Vagina (tissue), 2 donors: ENCODE data around the gene TOB2. TPM values are rescaled to one million over a fixed set of nuclear protein-coding genes. Genes with fewer than 3 reads are reported as not detected.
A peak's percentile ranks its signal among the peaks of the same experiment; 100 is the strongest.

ENCODE experiments used
- DNase-seq, 2 donors: peaks; one replicate each; pipeline ENCODE4 v3.0.0-alpha.2; 2017; ENCODE audit errors: extremely low spot score in 2 of 2
- H3K27ac ChIP-seq: fragments of 200-600 bp; sonication (generic); one replicate; pipeline ENCODE4 v1.5.1; 2019
- H3K27me3 ChIP-seq: fragments of 200-600 bp; sonication (generic); one replicate; pipeline ENCODE4 v1.5.1; 2019
- H3K36me3 ChIP-seq, 2 donors: fragments of 200-600 bp; sonication (generic); one replicate each; pipeline ENCODE4 v1.5.1; 2017 to 2019
- H3K4me1 ChIP-seq: fragments of 200-600 bp; sonication (generic); one replicate; pipeline ENCODE4 v1.5.1; 2019
- H3K4me3 ChIP-seq, 2 donors: fragments of 200-600 bp; sonication (generic); 1 replicate in 1 of 2; 2 replicates in 1 of 2; pipeline ENCODE4 v1.5.1; 2016 to 2019
- H3K9me3 ChIP-seq: fragments of 200-600 bp; sonication (generic); one replicate; pipeline ENCODE4 v1.5.1; 2019
- POLR2A ChIP-seq, 2 donors: fragments of 450-650 bp; IDR thresholded peaks; one replicate each; pipeline ENCODE4 v1.6.1; 2017; ENCODE audit warnings: antibody characterized with exemption in 2 of 2, mild to moderate bottlenecking in 2 of 2, moderate library complexity in 2 of 2
- POLR2AphosphoS5 ChIP-seq, 2 donors: sonication (generic); formaldehyde crosslinking; IDR thresholded peaks; one replicate each; pipeline ENCODE4 v1.9.0; 2017; ENCODE audit warnings: antibody characterized with exemption in 2 of 2, mild to moderate bottlenecking in 2 of 2, low read depth in 1 of 2; ENCODE audit not compliant: insufficient read depth in 1 of 2
- intact Hi-C: fragments of 100-400 bp; cut with DNase I; formaldehyde crosslinking; loops from one replicate; pipeline ENCODE4 v1.15.1; 2023
- total RNA-seq: library from RNA; depleted of rRNA; stranded (reverse); fragments of >200 nt; gene quantifications from one replicate; pipeline ENCODE4 v1.2.3, GENCODE V29; 2016
- TF ChIP-seq, protein P1 (sequence below), 3 experiments: fragments of 450-650 bp in 2 of 3; fragments of 200-600 bp in 1 of 3; sonication (generic) in 1 of 3; IDR thresholded peaks; one replicate each; pipeline ENCODE4 v1.5.1; 2017 to 2019; ENCODE audit warnings: antibody characterized with exemption in 3 of 3, mild to moderate bottlenecking in 2 of 3, moderate library complexity in 2 of 3

TOB2 gene
- total RNA-seq, 1 donor from 2014 or later = 34.9 TPM

DNA sequence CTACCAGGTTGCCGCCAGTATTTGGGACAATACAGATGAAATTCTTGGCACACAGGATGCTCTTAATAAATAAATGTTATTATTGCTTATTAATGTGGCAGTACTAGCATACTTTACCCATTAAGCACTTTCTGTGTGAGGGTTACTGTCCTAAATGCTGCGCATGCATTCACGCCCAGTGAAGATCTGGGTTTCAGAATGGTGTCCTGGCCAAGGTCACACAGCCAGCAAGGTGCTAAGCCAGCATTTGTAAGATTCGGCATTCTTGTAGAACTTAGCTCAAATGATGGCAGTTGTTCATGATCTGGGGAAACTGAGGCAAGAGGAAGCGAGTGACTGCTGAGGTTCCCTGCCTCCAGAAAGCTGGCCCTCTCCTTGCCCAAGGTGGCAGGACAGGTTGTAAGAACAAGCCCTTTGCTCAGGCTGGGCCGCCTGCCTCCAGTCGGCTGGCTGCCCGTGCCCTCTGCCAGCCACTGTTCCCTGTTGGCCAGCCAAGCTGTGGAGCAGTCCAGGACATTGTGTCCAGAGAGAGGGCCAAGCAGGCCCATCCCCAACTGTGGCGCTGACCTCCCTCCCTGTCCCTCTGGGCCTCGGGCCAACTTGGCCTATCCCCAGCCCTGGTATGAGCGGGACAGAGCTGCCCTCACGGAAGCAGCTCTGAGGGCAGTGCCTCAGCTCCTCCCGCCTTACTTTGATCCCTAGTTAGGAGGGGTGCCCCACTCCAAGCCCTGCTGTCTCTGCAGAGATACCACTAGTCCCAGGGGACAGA lies 28.8 kb downstream of the TOB2 start:
- H3K4me3 ChIP-seq = peak overlapping the region in 1 of 2 donors; percentile 7
- H3K27me3 ChIP-seq = no peaks in the 10 kb centered on the region
- intact Hi-C loops = no loop called here
- no peaks in the 10 kb centered on the region for H3K9me3 ChIP-seq
- H3K4me1 ChIP-seq = peaks cover 49% of the 10 kb centered on the region
- peaks cover 0 to 1% of the 10 kb centered on the region in 2 donors for H3K36me3 ChIP-seq
- TF ChIP-seq POLR2AphosphoS5 (IDR thresholded peaks at IDR 0.05; ENCODE audit: insufficient read depth in 1 of 2, low read depth in 1 of 2) = peak; percentile 71 to 82
- no peak for TF ChIP-seq POLR2A (IDR thresholded peaks at IDR 0.05)
- H3K27ac ChIP-seq = peak overlapping the region; percentile 65
- DNase-seq = no peak

DNA sequence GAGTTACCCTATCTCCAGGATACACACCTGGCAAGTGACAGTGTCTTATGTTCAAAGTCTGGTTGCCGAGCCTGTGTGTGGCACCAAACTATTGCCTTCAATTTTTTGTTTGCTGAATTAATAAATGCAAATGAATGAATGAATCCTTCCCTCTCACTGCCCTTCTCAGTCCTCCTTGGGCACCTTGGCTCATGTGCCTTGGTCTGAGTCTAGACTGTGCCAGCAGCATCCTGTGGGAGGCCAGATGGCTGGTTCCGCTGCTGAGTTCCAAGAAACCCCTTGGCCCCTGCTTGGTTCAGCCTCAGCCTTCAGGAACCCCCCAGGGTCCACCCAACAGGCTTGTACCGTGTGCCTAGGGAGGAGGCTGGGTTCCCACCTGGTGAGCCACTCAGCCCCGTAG lies 31.0 kb downstream of the TOB2 start:
- TF ChIP-seq POLR2AphosphoS5 (IDR thresholded peaks at IDR 0.05; ENCODE audit: insufficient read depth in 1 of 2, low read depth in 1 of 2) (no peak), POLR2A (IDR thresholded peaks at IDR 0.05) (no peak)
- TF ChIP-seq, protein P1, sequence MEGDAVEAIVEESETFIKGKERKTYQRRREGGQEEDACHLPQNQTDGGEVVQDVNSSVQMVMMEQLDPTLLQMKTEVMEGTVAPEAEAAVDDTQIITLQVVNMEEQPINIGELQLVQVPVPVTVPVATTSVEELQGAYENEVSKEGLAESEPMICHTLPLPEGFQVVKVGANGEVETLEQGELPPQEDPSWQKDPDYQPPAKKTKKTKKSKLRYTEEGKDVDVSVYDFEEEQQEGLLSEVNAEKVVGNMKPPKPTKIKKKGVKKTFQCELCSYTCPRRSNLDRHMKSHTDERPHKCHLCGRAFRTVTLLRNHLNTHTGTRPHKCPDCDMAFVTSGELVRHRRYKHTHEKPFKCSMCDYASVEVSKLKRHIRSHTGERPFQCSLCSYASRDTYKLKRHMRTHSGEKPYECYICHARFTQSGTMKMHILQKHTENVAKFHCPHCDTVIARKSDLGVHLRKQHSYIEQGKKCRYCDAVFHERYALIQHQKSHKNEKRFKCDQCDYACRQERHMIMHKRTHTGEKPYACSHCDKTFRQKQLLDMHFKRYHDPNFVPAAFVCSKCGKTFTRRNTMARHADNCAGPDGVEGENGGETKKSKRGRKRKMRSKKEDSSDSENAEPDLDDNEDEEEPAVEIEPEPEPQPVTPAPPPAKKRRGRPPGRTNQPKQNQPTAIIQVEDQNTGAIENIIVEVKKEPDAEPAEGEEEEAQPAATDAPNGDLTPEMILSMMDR (IDR thresholded peaks at IDR 0.05) = no peak
- no peaks in the 10 kb centered on the region for H3K9me3 ChIP-seq
- peak overlapping the region; percentile 99 for H3K27ac ChIP-seq
- H3K4me1 ChIP-seq = peaks cover 72% of the 10 kb centered on the region
- no peaks in the 10 kb centered on the region for H3K36me3 ChIP-seq
- no peaks in the 10 kb centered on the region for H3K27me3 ChIP-seq
- intact Hi-C loops = no loop called here
- no peak overlapping the region for H3K4me3 ChIP-seq
- no peak for DNase-seq

DNA sequence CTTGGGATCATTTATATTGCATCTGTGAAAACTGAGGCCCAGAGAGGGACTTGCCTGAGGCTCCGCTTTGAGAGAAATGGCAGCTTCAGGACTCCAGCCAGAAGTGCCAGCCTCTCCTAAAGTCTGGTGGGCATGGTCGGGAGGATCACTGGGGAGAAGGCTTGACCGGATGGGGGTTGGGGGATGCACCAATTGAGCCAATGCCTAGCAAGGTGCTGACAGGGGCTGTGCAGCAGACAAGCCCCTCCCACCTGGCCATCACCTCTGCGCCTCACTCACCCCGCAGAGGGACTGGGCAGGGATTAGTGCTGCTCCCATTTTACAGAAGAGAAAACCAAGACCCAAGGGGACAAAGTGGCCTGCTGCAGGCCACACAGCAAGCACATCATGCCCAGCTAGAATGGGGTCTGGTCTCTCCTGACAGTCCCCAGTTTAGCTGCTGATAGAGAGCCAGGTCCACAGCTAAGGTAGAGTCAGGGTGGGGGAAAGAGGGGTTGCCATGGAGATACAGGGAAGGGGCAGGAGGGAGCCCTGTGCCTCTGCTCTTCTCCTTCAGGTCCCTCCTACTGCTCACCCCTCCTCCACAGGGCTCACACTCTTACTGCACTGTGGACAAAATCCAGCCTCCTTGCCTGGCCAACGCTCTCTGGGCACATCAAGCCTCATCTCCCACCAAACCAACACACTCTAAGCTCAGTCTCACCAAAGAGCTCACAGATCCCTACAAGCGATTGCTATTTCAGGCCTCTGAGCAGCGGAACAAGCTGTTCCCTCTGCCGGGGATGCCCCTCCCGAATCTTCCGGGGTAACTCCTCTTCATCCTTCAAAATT lies 35.4 kb downstream of the TOB2 start:
- H3K27ac ChIP-seq = peak overlapping the region; percentile 99
- peaks cover 52% of the 10 kb centered on the region for H3K4me1 ChIP-seq
- intact Hi-C loops = no loop called here
- no peak for DNase-seq
- TF ChIP-seq POLR2AphosphoS5 (IDR thresholded peaks at IDR 0.05; ENCODE audit: insufficient read depth in 1 of 2, low read depth in 1 of 2) (peak; percentile 53 to 68), POLR2A (IDR thresholded peaks at IDR 0.05) (no peak)
- H3K4me3 ChIP-seq = no peak overlapping the region
- no peaks in the 10 kb centered on the region for H3K27me3 ChIP-seq
- H3K9me3 ChIP-seq = no peaks in the 10 kb centered on the region
- no peaks in the 10 kb centered on the region for H3K36me3 ChIP-seq

DNA sequence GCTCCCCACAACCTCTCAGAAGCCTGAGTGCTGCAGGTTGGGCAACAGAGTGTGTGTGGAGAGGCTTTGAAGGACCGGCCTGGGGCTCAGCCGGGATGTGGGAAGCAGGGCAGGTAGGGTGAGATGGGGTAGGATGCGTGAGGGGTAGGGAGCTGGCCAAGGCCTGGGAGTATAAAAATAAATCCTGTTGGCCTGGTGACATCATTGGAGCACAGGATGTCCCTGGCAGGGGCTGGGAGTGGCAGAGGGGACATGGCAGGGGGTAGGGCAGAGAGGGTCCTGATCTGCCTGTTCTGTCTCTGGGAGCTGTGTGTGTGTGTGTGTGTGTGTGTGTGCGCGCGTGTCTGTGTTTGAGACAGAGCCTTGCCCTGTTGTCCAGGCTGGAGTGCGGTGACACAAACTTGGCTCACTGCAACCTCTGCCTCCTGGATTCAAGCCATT lies 36.3 kb downstream of the TOB2 start:
- TF ChIP-seq, protein P1 (IDR thresholded peaks at IDR 0.05) = no peak
- TF ChIP-seq POLR2AphosphoS5 (IDR thresholded peaks at IDR 0.05; ENCODE audit: insufficient read depth in 1 of 2, low read depth in 1 of 2) = peak in 1 of 2 donors; percentile 26
- intact Hi-C loops = no loop called here
- Histone ChIP-seq H3K27me3 (no peaks in the 10 kb centered on the region), H3K27ac (peak overlapping the region; percentile 99), H3K9me3 (no peaks in the 10 kb centered on the region), H3K4me3 (no peak overlapping the region), H3K36me3 (no peaks in the 10 kb centered on the region), H3K4me1 (peaks cover 45% of the 10 kb centered on the region)
- DNase-seq = no peak

DNA sequence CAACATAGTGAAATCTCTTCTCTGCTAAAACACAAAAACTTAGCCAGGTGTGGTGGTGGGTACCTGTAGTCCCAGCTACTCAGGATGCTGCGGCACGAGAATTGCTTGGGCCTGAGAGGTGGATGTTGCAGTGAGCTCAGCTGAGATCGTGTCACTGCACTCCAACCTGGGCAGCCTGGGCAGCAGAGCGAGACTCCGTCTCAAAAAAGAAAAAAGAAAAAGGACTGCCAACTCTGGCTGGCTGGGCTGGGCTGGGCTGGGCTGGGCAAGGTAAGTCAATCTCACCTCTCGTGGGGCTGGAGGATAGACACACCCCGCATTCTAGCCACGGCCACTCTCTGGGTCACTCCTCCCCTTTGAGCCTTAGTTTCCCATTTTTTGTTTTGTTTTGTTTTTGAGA lies 37.9 kb downstream of the TOB2 start:
- DNase-seq = no peak
- no peak for TF ChIP-seq POLR2A (IDR thresholded peaks at IDR 0.05)
- TF ChIP-seq, protein P1 (IDR thresholded peaks at IDR 0.05) = no peak
- no peak for TF ChIP-seq POLR2AphosphoS5 (IDR thresholded peaks at IDR 0.05; ENCODE audit: insufficient read depth in 1 of 2, low read depth in 1 of 2)
- Histone ChIP-seq H3K27ac (no peak overlapping the region), H3K27me3 (no peaks in the 10 kb centered on the region), H3K9me3 (no peaks in the 10 kb centered on the region), H3K36me3 (no peaks in the 10 kb centered on the region), H3K4me3 (no peak overlapping the region), H3K4me1 (peaks cover 40% of the 10 kb centered on the region)
- intact Hi-C loops = no loop called here
